ENCODE data around the gene MBNL2.

The MBNL2 gene

DNA sequence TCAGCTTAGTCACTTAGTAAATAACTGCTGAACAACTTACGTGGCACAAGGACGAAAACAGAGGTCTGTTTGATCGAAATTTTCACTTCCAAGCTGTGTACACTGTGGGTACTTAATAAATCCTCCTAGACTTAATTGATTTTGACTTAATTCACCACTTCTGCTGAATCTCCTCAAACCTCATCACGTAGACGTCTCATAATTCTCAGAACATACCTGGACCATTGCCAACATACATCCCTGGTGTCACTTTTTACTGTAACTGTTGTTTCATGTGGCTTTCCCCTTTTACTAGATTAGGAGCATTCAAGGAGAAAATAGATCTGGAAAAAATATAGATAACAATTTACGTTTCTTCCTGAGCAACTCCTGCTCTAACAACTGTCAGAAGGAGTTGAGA, 105.0 kb downstream of the MBNL2 start:
- Histone ChIP-seq H3K27me3 (replicated peaks; ENCODE audit: insufficient read depth, low read length) (no peaks in the 10 kb centered on the region), H3K27ac (ENCODE audit: low read length) (no peak overlapping the region), H3K9me2 (replicated peaks; ENCODE audit: insufficient read depth, low read length) (no peaks in the 10 kb centered on the region), H3K4me2 (ENCODE audit: low read depth, low read length) (no peak overlapping the region), H3K9ac (ENCODE audit: low read length) (no peak overlapping the region), H2AFZ (ENCODE audit: low read length) (no peak overlapping the region), H3K79me2 (ENCODE audit: low read length) (peaks cover 8% of the 10 kb centered on the region), H3K9me3 (replicated peaks; ENCODE audit: insufficient read depth, low read length) (no peaks in the 10 kb centered on the region), H3K4me1 (ENCODE audit: low read length) (no peaks in the 10 kb centered on the region), H3K36me3 (replicated peaks; ENCODE audit: insufficient read depth, low read length) (no peaks in the 10 kb centered on the region), H3K4me3 (ENCODE audit: low read length) (no peak overlapping the region), H4K20me1 (ENCODE audit: insufficient read depth, low read length) (no peaks in the 10 kb centered on the region), H3F3A (ENCODE audit: insufficient read depth, low read length) (no peaks in the 10 kb centered on the region)
- TF ChIP-seq EZH2 (optimal IDR thresholded peaks at IDR 0.05; ENCODE audit: low read depth, low read length) (no peak), EZH2phosphoT487 (IDR thresholded peaks at IDR 0.05; ENCODE audit: low read length) (no peak)
- TF ChIP-seq, protein P1, sequence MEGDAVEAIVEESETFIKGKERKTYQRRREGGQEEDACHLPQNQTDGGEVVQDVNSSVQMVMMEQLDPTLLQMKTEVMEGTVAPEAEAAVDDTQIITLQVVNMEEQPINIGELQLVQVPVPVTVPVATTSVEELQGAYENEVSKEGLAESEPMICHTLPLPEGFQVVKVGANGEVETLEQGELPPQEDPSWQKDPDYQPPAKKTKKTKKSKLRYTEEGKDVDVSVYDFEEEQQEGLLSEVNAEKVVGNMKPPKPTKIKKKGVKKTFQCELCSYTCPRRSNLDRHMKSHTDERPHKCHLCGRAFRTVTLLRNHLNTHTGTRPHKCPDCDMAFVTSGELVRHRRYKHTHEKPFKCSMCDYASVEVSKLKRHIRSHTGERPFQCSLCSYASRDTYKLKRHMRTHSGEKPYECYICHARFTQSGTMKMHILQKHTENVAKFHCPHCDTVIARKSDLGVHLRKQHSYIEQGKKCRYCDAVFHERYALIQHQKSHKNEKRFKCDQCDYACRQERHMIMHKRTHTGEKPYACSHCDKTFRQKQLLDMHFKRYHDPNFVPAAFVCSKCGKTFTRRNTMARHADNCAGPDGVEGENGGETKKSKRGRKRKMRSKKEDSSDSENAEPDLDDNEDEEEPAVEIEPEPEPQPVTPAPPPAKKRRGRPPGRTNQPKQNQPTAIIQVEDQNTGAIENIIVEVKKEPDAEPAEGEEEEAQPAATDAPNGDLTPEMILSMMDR (IDR thresholded peaks at IDR 0.05; ENCODE audit: low read length) = no peak
- DNase-seq = no peak

DNA sequence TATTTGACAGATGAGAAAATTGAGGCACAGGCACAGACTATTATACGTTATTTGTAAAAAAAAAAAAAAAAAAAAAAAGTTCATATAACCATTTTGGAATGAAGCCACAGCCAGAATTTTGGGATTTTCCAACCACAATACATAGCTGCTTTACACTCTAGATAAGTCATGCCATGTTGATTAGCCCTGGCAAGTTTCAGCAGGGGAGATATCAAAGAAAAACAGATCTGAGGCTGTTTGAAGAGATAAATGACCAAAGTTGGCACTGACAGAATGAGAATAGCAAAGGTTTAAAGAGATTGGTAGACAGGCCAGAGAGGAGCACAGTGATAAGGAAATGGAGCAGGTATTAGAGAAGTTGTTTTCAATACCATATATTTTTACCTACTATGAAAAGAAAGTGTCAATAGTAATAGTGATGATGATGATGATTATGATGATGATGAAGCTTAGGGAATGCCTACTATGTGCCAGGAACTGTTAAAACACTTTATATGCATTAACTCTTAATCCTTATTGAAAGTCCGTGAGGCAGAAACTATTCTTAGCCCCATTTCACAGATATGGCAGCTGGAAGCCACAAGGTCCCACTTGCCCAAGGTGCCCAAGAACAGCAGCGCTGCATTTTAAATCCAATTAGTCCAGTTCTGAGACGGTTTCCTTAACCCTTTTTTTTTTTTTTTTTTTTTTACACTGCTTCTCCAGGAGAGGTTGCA, 105.5 kb downstream of the MBNL2 start:
- Histone ChIP-seq H3K79me2 (ENCODE audit: low read length) (peaks cover 8% of the 10 kb centered on the region), H3K9me3 (replicated peaks; ENCODE audit: insufficient read depth, low read length) (no peaks in the 10 kb centered on the region), H4K20me1 (ENCODE audit: insufficient read depth, low read length) (no peaks in the 10 kb centered on the region), H3K4me1 (ENCODE audit: low read length) (no peaks in the 10 kb centered on the region), H3K4me3 (ENCODE audit: low read length) (no peak overlapping the region), H3K9ac (ENCODE audit: low read length) (no peak overlapping the region), H3K27me3 (replicated peaks; ENCODE audit: insufficient read depth, low read length) (no peaks in the 10 kb centered on the region), H3K36me3 (replicated peaks; ENCODE audit: insufficient read depth, low read length) (no peaks in the 10 kb centered on the region), H3K27ac (ENCODE audit: low read length) (no peak overlapping the region), H3F3A (ENCODE audit: insufficient read depth, low read length) (no peaks in the 10 kb centered on the region), H3K4me2 (ENCODE audit: low read depth, low read length) (no peak overlapping the region), H3K9me2 (replicated peaks; ENCODE audit: insufficient read depth, low read length) (no peaks in the 10 kb centered on the region), H2AFZ (ENCODE audit: low read length) (no peak overlapping the region)
- DNase-seq = no peak
- TF ChIP-seq EZH2phosphoT487 (IDR thresholded peaks at IDR 0.05; ENCODE audit: low read length) (no peak), EZH2 (optimal IDR thresholded peaks at IDR 0.05; ENCODE audit: low read depth, low read length) (no peak)
- TF ChIP-seq, protein P1 (IDR thresholded peaks at IDR 0.05; ENCODE audit: low read length) = no peak

- H3K4me3 ChIP-seq (ENCODE audit: low read length) = no peak overlapping the region
- H4K20me1 ChIP-seq (ENCODE audit: insufficient read depth, low read length) = no peaks in the 10 kb centered on the region
- no peak overlapping the region for H2AFZ ChIP-seq (ENCODE audit: low read length)
- H3K9ac ChIP-seq (ENCODE audit: low read length) = no peak overlapping the region
- H3K4me1 ChIP-seq (ENCODE audit: low read length) = no peaks in the 10 kb centered on the region
- no peak overlapping the region for H3K27ac ChIP-seq (ENCODE audit: low read length)
- H3F3A ChIP-seq (ENCODE audit: insufficient read depth, low read length) = no peaks in the 10 kb centered on the region
- no peaks in the 10 kb centered on the region for H3K27me3 ChIP-seq (replicated peaks; ENCODE audit: insufficient read depth, low read length)
- no peak for DNase-seq
- H3K9me3 ChIP-seq (replicated peaks; ENCODE audit: insufficient read depth, low read length) = no peaks in the 10 kb centered on the region
- H3K4me2 ChIP-seq (ENCODE audit: low read depth, low read length) = no peak overlapping the region
- no peak for TF ChIP-seq EZH2phosphoT487 (IDR thresholded peaks at IDR 0.05; ENCODE audit: low read length)
- TF ChIP-seq, protein P1 (IDR thresholded peaks at IDR 0.05; ENCODE audit: low read length) = no peak
- no peak for TF ChIP-seq EZH2 (optimal IDR thresholded peaks at IDR 0.05; ENCODE audit: low read depth, low read length)
- no peaks in the 10 kb centered on the region for H3K9me2 ChIP-seq (replicated peaks; ENCODE audit: insufficient read depth, low read length)
- H3K36me3 ChIP-seq (replicated peaks; ENCODE audit: insufficient read depth, low read length) = no peaks in the 10 kb centered on the region
- H3K79me2 ChIP-seq (ENCODE audit: low read length) = peaks cover 6% of the 10 kb centered on the region
Observed at GRCh38 chr13:97328222-97328790, 106.2 kb downstream of the MBNL2 start.

Data from MM.1S (cell line).